GM12873 (cell line): ENCODE data around the gene CCDC13.

Experiments used
- CTCF ChIP-seq: IDR thresholded peaks from 2 replicates; pipeline ENCODE4 v1.5.1; 2012; ENCODE audit warnings: low read depth, mild to moderate bottlenecking, moderate library complexity, low read length, control low read depth; ENCODE audit not compliant: insufficient read depth; ENCODE audit errors: missing control alignments

CCDC13 gene

DNA sequence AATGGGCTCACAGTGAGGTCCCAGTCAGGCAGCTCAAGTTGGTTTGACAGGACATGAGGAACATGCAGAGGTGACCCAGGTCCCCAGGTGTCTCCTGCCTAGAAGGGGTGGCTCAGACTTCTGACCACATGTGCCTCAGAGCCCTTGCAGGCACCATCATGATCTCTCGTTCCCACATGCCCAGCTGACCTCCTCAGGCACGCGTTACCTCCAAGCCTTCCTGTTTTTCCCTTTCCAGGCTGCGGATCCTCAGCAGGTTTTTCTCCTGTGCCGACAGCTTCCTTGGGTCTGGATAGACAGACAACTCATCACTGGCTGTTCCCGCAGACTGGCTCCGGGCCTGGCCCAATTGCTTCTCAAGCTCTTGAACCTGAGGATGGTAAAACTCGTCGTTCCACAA, 30.4 kb downstream of the CCDC13 start:
- TF ChIP-seq CTCF = no peak

DNA sequence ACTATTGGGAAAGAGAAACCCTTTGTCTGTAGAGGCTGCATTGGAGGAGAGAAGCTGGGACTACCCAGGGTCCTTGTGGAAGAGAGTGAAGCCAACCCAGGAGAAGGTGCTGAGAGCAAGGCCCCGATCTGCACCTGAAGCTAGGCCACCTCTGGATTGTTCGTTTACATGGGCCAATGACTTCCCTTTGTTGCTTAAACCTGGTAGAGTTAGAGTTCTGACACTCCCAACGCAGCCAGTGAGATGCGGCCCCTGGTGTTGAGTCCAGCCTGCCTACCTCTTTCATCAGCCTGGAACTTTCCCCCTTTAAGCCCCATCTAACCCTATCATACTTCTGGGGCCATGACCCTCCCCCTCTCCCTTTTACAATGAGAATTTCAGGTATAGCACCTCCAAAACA, 30.8 kb downstream of the CCDC13 start:
- no peak for TF ChIP-seq CTCF

DNA sequence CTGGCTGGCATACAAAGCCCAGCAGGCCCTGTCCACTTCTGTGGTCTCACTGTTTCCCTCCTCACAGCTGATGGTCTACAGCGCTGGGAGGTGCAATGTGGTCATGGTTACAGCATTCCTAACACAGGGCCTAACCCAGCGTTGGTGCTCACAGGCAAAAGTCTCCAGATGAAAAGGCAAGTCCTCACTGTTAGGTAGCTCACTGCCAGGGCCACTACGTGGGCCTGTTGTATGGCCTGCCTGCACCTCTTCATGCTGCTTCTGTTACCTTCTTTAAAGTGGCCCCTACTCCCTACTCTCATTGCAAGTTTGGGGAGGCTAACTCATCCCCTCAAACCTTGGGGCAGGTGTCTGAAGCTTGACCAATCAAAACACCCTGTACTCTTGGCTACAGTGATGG, 31.3 kb downstream of the CCDC13 start:
- TF ChIP-seq CTCF = no peak

DNA sequence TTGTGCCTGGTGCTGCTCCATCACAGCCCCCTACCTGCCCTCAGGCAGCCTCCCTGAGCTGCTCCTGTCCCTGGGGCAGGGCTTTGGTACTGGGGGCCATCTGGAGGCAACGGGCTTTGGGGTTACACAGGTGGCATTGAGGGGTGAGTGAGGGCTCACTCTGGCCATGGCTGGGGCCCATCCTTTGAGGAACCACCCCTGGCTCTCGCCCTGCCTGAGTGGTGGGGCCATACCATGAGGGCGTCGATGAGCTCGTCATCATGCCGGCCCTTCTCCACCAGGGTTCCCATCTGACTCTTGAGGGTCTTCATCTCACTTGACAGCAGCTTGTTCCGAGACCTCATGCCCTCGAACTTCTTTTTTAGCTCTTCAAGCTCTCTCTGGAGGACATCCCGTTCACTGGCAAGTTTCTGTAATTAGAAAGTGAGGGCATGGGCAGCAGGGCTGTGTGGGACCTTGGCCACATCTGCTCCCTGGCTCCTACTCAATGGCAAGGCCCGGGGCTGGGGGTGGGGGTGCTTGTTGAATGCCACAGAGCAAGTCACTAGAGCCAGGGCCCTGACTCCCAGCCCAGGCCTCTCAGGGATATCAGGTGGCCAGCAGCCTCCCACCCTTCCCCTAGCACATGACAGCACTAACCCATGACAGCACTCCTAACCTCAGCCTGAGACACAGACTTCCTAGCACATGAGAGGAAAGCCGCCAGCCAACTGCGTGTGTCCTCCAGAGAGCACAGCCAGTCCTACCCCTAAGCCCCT, 33.5 kb downstream of the CCDC13 start:
- TF ChIP-seq CTCF = no peak

DNA sequence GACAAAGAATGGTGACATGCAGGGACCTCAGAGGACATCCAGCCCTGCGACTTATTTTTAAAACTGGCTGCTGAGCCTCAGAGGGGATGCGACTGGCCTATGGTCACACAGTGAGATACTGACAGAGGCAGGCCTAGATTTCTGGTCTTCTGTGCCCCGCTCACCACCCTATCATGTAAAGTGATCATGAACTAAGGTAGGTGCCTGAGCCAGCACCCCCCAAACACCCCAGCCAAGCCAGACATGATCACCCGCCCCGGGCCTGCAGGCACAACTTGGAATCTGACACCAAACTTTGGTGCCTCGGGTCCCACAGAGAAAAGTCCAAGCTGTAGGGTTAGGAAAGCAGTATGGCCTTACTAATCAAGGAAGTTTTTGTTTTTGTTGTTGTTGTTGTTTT, 36.5 kb downstream of the CCDC13 start:
- TF ChIP-seq CTCF = no peak

DNA sequence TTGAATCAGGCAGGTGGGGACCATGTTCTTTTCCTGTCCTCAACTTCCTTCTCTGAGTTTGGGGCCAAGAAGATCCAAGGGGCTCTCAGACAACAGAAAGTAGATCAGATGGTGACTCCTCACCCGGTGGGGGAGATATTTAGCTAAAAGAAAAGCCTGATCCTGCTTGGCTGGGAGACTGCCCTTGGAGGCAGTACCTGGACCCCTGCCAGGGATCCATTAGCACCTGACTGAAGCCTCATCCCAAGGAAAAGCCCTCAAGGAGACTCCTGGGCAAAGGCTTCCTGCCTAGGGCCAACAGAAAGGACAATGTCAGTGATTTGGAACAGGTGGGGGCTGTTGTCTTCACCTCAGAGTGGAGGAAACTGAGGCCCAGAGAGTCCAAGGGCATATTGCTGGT, 37.0 kb downstream of the CCDC13 start:
- TF ChIP-seq CTCF = no peak

DNA sequence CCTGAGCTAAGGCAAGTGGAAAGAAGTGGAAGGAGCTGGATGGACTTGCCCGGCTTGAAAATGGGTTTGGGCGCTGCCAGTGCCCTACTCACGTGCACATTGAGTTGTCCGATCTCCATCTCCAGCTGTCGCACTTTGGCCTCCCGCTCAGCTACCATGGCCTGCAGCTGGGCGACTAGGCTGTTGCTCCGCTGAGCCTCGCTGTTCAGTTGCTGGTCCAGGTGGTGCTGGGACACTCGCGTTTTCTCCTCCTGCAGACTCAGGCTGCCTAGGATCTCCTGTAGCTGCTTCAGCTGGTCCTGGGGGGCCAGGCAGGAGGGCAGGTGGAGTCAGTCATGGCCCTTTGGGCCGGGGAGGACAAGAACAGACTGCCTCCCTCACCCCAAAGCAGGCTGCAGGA, 37.4 kb downstream of the CCDC13 start:
- no peak for TF ChIP-seq CTCF

- no peak for TF ChIP-seq CTCF
These were observed 38.0 kb downstream of the CCDC13 start for GRCh38 chr3:42735019-42735418.
